ENCODE measurements around the gene TDRKH. TPM values are rescaled to one million over a fixed set of nuclear protein-coding genes. Genes with fewer than 3 reads are reported as not detected.

TDRKH gene
- polyA plus RNA-seq, 4 donors = 5.0 to 10.9 (median 9.4) TPM

DNA sequence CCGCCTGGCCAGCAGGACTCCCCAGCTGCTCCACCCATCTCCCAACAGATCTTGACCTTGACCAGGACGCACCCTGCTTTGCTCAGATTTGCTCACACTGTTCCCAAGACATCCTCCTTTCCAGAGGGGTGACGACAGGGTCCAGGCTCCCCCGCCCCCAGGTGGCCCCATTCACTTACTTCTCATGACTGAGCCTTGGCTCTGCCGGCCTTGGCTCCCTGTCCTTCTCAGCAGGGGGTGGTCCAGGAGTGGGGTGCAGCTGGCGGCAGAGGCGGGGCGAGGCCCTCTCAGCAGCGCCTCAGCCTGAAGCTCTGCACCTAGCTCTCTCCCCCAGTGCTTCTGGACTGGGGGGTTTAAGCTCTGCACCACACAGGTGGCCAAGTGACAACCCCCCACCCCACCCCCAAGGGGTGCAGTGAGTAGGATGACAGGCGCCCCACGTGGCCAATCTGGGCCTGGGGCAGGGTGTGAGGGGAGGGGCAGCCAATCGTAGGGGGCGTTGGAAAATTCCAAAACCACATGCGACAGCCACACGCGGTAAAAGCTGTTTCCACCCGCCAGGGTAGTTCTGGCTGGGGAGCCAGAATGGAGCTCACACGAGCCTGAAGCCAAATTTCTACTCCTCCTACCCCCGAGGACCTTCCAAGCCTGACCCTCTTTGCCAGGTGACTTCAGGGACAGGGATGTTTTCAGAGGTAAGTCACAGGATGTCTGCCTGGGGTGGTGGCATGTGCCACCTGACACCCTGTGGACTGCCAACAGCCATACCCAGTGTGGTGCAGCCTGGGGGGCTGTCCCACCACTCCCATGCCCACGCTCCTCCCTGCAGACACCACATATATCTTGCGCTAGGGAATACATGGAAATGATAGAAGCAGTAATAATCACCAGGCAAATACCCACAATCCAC lies 35.7 kb upstream of the TDRKH start:
- no peak for DNase-seq (ENCODE audit: low read depth in 4 of 4, low spot score in 3 of 4)

DNA sequence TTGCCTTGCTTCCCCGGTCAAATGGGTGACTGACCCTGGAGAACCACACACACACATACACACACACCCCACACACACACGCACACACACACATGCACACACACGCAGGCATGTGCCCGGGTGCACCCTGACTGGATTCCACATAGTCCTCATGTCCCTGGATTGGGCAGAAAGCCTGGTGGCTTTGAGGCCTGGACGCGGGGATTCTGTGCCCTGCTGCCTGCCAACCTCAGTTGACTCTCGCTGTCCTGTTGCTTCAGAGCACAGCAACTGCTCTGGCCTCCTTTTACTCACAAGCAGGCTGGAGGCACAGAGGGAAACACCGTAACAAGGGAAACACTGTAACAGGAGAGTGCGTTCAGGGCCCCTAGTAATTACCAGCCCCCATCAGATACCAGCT lies 34.9 kb upstream of the TDRKH start:
- DNase-seq (ENCODE audit: low read depth in 4 of 4, low spot score in 3 of 4) = no peak

DNA sequence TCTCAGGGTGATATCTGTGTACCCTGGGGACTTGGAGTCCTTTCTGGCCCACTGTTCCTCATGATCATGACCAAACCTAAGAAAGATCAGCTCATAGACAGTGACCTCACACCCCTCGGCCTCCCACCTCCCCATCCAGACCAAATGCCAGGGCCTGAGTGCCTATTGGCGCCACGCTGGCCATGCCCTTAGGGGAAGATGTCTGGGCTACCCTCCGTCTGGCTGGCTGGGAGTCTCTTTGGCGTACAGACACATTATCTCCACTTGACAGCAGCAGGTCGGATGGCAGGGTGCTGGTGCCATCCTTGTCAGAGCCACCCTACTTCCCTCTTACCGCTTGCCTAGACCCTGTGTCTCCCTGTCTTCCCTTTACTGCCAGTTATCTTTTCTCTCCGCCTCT lies 32.9 kb upstream of the TDRKH start:
- DNase-seq (ENCODE audit: low read depth in 4 of 4, low spot score in 3 of 4) = no peak

DNA sequence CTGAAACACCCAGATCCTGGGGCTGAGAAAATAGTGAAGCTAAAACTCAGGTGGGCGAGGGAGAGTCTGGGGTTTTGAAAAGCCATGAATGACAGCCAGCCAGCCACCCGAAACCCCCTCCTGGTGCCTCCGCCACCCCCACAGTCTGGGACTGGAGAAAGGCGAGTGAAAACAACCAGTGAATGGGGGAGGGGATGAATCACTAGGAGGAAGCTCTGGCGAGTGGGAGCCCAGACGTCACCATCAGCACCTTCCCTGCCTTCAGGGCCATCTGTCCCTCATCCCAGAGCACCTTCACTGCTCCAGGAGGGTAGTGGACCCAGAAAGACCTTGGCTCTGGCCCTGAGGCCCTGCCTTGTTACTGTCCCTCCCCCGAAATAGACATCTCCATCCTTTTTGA lies 32.1 kb upstream of the TDRKH start:
- DNase-seq (ENCODE audit: low read depth in 4 of 4, low spot score in 3 of 4) = no peak

DNA sequence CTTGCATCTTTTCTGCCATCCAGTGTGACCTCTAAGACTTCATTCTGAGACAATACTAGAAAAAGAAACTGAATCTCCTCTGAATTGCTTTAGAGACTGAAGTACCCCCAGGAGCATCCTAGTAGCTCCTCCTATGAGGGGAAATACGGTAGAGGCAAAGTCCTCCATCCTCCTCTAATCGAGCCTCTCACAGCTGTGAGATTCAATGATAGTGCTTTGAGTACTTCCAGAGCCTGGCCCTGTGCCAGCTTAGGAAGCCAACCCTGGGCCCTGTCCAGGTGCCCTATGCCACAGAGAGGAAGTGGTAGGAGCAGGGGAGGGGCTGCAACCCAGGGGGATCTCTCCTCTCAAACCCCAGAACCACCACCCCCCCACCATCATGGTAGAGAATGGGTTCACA lies 30.6 kb upstream of the TDRKH start:
- no peak for DNase-seq (ENCODE audit: low read depth in 4 of 4, low spot score in 3 of 4)

DNA sequence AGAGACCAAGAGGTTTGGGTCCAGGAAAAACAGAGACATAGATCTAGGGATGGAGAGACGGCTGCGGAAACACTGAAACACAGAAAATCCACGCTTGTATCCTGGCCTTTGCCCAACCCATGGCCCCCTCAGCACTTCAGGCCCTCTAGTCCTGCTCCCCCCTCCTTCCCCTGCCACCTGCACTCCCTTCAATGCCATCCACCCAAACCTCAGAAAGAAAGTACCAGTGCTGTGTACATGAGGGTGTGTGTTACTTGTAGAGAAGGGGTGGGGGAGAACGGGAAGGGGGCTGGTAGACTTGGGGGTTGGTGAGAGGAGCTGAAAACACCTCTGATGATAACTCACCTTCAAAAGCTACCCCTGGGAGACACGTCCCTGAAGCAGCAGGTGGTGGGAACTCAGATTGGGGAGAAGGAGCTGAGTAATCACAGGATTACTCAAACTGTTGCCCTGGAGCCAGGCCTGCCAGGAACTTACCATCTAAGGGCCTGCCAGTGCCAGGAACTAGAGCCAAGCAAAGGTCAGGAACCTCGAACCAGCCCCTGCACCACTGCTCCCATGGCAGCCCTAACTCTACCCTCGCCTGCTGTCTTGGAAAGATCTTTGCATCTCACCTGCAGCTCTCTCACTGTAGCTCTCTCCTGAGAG lies 29.8 kb upstream of the TDRKH start:
- DNase-seq (ENCODE audit: low read depth in 4 of 4, low spot score in 3 of 4) = no peak

DNA sequence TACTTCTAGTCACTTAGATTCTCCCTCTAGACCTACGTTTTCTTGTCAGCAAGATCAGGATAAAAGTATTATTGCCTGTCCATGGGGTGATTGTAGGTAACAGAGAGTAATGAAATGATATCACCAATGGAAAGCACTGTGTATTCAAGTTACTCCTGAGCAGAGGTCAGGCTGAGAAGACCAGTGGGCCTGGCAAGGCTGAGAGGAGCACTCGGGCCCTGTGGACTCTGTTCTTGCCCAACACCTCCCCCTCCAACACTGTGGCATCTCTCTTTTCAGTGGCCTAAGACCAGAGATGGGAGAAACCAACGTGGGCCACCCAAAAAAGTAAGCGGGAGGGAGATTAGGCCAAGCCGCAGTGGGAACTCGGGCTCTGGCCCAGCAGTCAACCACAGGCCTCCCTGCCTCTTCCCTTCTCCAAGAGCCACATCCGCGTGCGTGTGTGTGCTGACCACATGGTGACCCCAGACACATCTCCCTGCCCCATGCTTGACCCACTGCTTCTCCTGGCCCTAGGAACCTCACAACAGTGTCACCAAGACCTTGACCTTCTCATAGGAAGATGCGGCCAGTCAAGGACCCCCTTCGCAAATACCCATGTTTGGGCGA lies 29.0 kb upstream of the TDRKH start:
- DNase-seq (ENCODE audit: low read depth in 4 of 4, low spot score in 3 of 4) = no peak

DNA sequence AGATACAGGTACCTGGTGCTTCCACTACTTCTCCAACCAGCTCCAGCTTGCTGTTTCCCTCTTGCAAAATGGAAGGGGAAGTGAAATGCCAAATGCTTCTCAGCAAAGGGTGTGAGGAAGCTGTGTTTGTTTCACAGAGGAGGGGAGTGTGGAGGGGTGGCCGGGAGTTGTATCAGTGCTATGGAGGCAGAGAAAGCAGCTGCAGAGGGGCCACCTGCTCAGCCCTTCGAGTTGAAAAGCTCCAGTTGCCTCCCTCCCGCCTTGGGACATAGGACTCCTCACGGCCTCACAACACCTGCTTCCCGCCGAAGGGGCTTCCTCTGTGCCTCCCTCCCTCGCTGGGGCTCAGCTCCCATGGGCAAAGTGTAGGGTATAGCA lies 27.0 kb upstream of the TDRKH start:
- no peak for DNase-seq (ENCODE audit: low read depth in 4 of 4, low spot score in 3 of 4)

DNA sequence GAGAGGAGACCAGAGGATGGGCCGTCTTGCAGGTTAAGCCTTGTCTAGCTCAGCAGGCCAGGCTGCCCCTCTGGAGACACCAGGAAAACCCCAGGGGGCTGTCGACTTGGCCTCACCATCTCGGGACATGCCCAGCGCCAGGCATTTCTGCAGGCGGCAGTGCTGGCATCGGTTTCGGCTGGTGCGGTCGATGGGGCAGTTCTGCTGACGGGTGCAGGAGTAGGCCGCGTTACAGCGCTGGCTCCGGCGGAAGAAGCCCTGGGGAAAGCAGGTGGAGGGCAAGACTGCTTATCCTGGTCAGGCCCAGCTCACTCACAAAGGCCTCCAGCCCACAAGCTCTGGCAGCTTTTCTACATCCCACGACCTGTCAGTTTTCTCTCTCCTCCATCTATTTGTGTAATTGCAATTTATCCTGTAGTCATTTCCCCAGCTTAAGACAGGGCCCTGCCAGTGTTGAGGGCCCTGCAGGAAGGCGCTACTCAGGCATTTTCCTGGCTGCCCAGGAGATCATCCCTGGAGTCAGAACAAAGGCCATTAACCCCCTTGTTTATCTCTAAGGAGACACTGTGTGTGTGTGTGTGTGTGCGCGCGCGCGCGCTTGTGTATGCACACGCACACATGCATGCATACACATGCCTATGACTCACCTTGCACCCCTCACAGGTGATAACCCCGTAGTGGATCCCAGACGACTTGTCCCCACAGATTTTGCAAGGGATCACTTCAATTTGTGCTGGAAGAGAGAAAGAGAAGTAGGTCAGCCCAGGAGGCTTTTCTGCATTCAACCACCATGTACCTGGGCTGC lies 26.4 kb upstream of the TDRKH start:
- no peak for DNase-seq (ENCODE audit: low read depth in 4 of 4, low spot score in 3 of 4)

DNA sequence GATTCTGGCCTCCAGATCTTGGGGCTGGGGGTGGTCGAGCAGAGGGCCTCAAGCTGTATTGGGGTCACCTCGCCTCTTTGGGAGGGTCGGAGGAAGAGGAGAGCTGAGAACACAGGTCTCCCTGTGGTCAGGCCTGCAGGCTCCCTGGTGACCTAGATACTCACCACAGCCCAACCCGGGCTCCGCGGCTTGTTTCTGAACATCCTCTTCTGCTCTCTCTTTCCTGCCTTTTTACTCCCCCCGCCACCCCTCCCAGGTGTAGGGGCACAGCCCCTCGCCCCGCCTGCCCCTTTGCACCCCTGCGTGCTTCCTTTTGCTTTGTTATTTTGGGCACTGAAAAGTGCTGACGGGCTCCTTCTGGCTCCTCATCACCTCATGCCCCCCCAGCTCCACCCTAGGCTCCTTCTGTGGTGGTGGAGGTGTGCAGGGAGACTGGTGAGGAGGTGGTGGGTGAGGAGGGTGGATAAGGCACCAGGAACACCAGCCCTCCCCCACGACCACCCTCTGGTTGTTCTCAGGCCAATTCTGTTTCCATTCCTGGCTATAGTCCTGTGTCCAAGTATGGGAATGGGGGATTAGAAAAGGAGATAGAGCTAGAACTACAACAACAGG lies 25.5 kb upstream of the TDRKH start:
- no peak for DNase-seq (ENCODE audit: low read depth in 4 of 4, low spot score in 3 of 4)

DNA sequence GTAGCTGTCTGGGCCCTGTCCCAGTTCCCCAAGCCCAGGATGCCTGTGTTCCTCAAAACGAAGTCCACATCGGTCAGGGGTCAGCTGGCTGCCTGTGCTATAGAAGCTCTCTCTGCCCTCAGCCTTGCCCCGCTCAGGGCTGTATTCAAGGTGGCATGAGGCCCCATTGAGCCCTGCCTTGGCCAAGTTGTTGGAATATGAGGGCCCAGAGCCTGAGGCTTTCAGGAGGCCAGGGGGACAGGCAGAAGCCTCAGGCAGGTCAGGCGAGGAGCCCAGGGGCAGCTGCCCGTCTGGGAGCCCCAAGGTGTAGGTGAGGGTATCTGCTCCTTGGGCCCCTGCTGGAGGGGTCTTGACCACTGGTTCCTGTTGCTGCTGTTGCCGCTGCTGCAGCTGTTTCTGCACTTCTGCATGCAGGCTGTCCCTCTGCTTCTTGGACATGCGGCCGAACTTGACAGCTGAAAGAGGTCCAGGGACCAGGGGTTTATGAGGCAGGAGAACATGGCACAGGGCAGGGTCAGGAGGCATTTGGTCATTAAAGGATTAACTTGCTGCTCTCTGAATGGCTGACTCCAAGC lies 24.8 kb upstream of the TDRKH start:
- DNase-seq (ENCODE audit: low read depth in 4 of 4, low spot score in 3 of 4) = no peak

DNA sequence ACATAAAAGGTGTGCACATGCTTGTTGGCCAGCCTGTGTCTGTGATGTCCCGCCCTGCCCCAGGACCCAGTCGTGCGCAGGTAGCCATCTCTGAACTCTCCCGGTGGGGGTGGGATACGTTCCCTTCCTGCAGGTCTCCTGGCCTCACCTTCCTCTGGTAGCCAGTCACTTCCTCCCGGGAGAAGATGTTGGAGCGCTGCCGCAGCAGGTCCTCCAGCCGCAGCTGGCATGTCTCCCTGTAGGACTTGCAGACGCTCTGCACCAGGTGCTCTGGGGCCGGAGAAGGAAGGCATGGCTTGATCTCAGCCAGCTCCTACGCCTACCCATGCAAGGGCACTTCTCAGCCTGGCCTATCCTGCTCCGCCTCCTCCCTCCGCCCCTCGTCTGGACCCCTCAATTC lies 24.1 kb upstream of the TDRKH start:
- no peak for DNase-seq (ENCODE audit: low read depth in 4 of 4, low spot score in 3 of 4)

DNA sequence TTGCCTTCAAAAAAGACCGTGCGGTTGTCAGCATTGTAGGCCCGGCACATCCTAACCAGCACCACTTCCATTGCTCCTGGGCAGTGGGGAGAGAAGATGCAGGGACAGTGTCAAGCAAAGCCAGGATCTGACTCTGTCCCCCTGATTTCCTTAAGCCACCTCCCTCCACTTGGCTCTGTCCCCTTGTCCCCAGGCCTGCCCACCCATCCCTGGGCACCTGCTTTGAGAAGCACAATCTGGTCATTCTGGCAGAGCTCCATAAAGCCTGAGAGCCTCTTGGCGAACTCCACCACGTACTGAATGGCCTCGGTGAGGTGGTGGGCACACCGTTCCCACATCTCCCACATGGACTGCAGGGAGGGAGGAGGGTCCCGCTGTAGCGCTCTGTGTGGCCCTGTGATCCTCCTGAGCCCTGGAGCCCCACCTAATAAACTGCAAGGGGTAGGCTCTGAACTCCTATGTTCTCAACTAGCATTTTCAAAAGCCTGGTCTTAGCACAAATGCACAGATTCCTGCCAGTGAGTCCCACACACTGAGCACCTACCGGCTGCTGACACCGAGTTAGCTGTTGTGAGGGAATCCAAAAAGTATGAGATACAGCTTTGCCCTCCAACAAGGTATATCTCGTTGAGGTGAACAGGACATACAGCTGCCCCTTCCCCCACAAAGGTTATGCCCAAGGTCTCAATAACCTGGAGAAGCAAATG lies 23.1 kb upstream of the TDRKH start:
- DNase-seq (ENCODE audit: low read depth in 4 of 4, low spot score in 3 of 4) = no peak

DNA sequence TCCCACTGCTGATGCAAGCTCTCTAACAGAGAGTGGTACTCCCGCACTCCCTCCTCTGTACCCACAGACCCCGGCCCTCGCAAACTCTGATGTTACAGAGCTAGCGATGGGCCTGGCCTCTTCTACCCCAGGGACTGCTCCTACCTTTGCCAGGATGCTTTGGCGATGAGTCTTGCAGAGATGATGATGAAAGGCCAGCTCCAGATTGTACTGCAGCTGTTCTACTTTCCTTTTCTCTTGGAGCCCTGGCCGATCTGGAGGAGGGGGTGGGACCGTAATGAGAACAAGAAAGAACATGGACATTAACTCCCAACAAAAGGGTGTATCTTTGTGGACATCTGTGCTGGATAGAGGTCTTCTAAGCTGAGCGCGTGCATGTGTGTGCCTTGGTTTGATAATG lies 20.9 kb upstream of the TDRKH start:
- DNase-seq (ENCODE audit: low read depth in 4 of 4, low spot score in 3 of 4) = no peak

DNA sequence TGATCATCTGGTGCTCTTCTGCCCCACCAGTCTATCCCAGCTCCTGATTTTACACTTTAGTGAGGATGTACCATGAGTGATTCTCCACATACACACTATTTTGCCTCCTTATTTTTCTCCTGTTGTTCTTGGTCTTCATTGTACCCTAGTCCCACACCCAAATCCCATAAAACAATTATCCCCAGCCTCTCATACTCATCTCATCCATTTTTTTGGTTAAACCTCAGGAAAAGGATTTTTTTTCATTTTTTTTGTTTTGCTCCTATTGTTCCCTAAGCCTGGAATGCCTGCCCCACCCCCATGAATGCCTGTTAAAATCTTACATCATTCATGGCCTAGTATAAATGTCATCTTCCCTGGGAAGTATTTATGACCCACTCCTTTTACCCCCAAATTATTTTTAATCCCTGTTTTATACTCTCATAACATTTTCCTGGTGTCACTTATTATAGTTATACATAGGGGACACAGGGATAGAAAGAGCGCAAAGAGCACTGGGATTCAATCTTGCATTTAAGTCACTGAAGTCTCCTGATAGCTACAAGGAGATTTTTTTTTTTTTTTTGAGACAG lies 19.8 kb upstream of the TDRKH start:
- no peak for DNase-seq (ENCODE audit: low read depth in 4 of 4, low spot score in 3 of 4)

DNA sequence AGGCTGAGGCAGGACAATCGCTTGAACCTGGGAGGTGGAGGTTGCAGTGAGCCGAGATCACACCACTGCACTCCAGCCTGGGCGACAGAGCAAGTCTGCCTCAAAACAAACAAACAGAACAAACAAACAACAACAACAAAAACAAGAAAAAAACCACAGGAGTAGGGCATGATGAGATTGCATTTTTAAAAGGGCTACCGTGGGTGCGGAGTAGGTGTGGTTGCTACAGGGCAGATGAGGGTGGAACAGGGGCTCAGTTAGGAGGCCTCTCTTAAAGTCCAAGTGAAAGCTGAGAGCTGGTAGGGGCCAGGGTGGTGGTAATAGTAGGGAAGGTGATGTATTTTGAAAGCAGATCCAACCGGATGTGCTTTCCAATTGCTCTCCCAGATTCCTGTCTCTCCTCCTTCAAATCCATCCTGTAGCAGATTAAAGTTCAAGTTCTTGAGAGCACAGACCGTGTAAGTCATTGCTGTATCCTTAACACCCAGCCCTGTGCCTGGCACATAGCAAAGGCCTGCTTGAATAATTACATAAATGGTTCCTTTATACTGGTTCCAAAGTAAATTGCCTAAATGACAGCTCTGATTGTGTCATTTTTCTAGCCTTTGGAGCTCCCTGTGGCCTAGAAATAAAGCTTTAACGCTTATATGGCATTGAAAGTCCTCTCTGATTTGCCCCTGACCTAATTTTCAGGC lies 19.1 kb upstream of the TDRKH start:
- DNase-seq (ENCODE audit: low read depth in 4 of 4, low spot score in 3 of 4) = no peak

DNA sequence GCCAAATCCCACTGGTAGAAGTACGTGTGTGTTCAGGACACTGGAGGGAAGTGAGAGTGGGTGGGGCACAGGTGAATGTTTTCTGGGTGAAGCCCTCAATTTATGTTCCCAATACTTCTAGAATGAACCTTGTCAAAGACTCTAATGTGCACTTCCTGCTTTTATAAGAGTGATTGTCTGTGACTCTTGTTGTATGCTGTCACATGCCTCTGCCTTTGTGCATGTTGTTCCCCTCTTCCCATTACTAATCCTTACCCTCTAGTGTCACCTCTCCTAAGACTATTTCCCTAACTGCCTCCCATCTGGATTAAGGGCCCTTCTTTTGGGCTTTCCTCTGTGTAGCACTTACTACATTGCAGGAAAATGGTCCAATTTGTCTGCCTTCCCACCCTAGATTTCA lies 17.5 kb upstream of the TDRKH start:
- DNase-seq (ENCODE audit: low read depth in 4 of 4, low spot score in 3 of 4) = no peak

DNA sequence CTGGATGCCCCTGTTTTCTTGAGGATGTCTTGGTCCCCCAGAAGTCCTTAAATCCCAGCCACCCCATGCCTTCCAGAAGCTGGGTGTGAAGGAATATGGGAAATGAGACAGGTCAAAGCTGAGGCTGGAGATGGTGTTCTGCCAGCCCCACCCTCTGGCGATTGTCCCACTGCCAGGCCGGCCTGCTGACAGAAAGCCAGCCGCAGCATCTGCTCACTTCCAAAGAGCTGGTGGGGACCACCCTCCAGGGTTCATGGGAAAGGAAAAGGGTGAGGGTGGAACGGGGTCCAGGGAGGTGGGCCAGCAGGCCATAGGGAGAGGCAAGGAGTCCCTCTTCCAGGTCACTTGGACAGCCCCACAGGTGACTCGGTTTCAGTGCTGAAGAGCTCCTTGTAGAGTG lies 16.8 kb upstream of the TDRKH start:
- no peak for DNase-seq (ENCODE audit: low read depth in 4 of 4, low spot score in 3 of 4)

DNA sequence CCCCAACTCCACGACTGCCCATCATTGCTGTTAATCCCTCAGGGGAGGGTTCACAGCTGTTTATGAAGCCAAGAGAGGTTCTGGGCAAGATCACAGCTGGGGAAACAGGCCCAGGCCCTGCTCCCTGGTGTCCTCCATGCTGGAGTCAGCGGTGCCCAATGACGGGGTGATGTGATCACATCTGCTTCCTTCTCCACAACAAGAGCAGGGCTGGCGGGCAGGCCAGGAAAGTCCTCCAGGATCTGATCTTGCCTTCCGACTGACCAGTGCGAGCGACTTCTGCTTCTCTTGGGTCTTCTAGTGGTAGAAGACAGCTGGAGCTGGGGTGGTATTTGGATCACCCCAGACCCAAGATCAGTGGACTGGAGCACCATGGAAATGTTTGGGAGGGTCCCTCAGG lies 15.9 kb upstream of the TDRKH start:
- no peak for DNase-seq (ENCODE audit: low read depth in 4 of 4, low spot score in 3 of 4)
